ENCODE results near the gene CELSR1. TPM values are rescaled to one million over a fixed set of nuclear protein-coding genes. Genes with fewer than 3 reads are reported as not detected.

Gene CELSR1
- total RNA-seq, 1 experiment from 2014 or later, result 22.6 TPM

GRCh38 chr22:46534177-46534776 is 3.1 kb downstream of the CELSR1 start:
- Histone ChIP-seq H2BK5ac (ENCODE audit: insufficient read length, low read length) (no peak overlapping the region), H3K27me3 (ENCODE audit: insufficient read depth, low read length) (peaks cover 13% of the 10 kb centered on the region; the same call in 1 of the 2 replicates), H3T11ph (ENCODE audit: low read length) (no peak overlapping the region), H4K91ac (ENCODE audit: insufficient read length, low read depth, low read length) (no peak overlapping the region), H2BK12ac (ENCODE audit: insufficient read length, low read depth, low read length) (no peak overlapping the region), H4K8ac (replicated peaks; ENCODE audit: insufficient read length, low read depth, low read length) (no peak overlapping the region), H2AFZ (ENCODE audit: low read length) (no peak overlapping the region), H3K79me1 (ENCODE audit: insufficient read depth, low read depth, low read length, poor library complexity, severe bottlenecking) (no peaks in the 10 kb centered on the region), H3K79me2 (ENCODE audit: insufficient read depth, low read length) (no peaks in the 10 kb centered on the region), H3K9me3 (ENCODE audit: control insufficient read depth, low read depth, low read length) (no peaks in the 10 kb centered on the region), H3K4me2 (ENCODE audit: insufficient read depth, insufficient read length, low read length) (no peak overlapping the region), H4K5ac (ENCODE audit: insufficient read length, low read depth, low read length) (no peak overlapping the region), H2AK5ac (ENCODE audit: insufficient read length, low read length) (no peak overlapping the region), H3K9ac (ENCODE audit: extremely low read depth, insufficient read length, low read length) (no peak overlapping the region), H2BK20ac (ENCODE audit: low read depth, low read length, poor library complexity, severe bottlenecking) (no peak overlapping the region), H3K14ac (ENCODE audit: insufficient read depth, low read length) (no peak overlapping the region), H2BK120ac (ENCODE audit: low read depth, low read length, poor library complexity, severe bottlenecking) (no peak overlapping the region), H3K23ac (ENCODE audit: insufficient read length, low read depth, low read length) (no peak overlapping the region), H2BK15ac (ENCODE audit: low read depth, low read length) (no peak overlapping the region), H3K27ac (ENCODE audit: insufficient read length, low read depth, low read length) (no peak overlapping the region), H3K4me1 (ENCODE audit: insufficient read depth, low read length) (no peaks in the 10 kb centered on the region), H3K56ac (ENCODE audit: insufficient read length, low read depth, low read length) (no peak overlapping the region), H3K23me2 (ENCODE audit: insufficient read length, low read depth, low read length, poor library complexity, severe bottlenecking) (peaks cover 14% of the 10 kb centered on the region), H3K18ac (ENCODE audit: insufficient read length, low read depth, low read length) (no peak overlapping the region), H4K20me1 (ENCODE audit: control insufficient read depth, insufficient read depth, insufficient read length) (no peaks in the 10 kb centered on the region), H3K4ac (ENCODE audit: low read depth, low read length) (no peak overlapping the region)
- no peak overlapping the region; a peak in 1 of 5 replicates for H3K4me3 Mint-ChIP-seq
- WGBS (ENCODE audit: extremely low coverage, insufficient read length, low lambda C conversion rate), result no CpG with 5 or more reads among the region's 30 CpGs
- H3K27ac Mint-ChIP-seq, result no peak overlapping the region
- H3K4me1 Mint-ChIP-seq, result peaks cover 20 to 37% of the 10 kb centered on the region in 2 experiments
- TF ChIP-seq CTCF (conservative IDR thresholded peaks at IDR 0.05), result no peak
- no peak for DNase-seq
- H3K27me3 Mint-ChIP-seq (ENCODE audit: low read depth), result peaks cover 39% of the 10 kb centered on the region
- H3K36me3 Mint-ChIP-seq (ENCODE audit: insufficient read depth in 1 of 3, low read depth in 3 of 3), result peaks cover 19 to 41% (median 35%) of the 10 kb centered on the region in 3 experiments
- H3K9me3 Mint-ChIP-seq, result peaks cover 0 to 20% of the 10 kb centered on the region in 2 experiments; a peak in 2 of 5 replicates

Measured in H9 (cell line).